Mucosa of rectum (tissue), 2 donors: ENCODE measurements around the gene ZNF99.
"Not testable (repeated sequence)": the region's sequence is repeated elsewhere in the genome, so short reads cannot be mapped to it uniquely, and the experiment has no call there.

Experiments
- H3K27ac ChIP-seq, 2 donors: one replicate each; pipeline ENCODE4 v1.7.0; 2013; ENCODE audit warnings: inconsistent platforms in 2 of 2, low read depth in 2 of 2, low read length in 2 of 2
- H3K27me3 ChIP-seq, 2 donors: one replicate each; pipeline ENCODE4 v1.7.0; 2013; ENCODE audit warnings: low read length in 2 of 2; ENCODE audit not compliant: control insufficient read depth in 2 of 2, insufficient read depth in 2 of 2
- H3K36me3 ChIP-seq, 2 donors: one replicate each; pipeline ENCODE4 v1.7.0; 2013; ENCODE audit warnings: low read length in 2 of 2; ENCODE audit not compliant: control insufficient read depth in 2 of 2, insufficient read depth in 2 of 2
- H3K4me1 ChIP-seq, 2 donors: one replicate each; pipeline ENCODE4 v1.7.0; 2013; ENCODE audit warnings: low read length in 2 of 2, mild to moderate bottlenecking in 1 of 2; ENCODE audit not compliant: control insufficient read depth in 2 of 2, insufficient read depth in 2 of 2
- H3K4me3 ChIP-seq, 2 donors: one replicate each; pipeline ENCODE4 v1.7.0; 2013; ENCODE audit warnings: low read length in 2 of 2
- H3K9ac ChIP-seq, 2 donors: one replicate each; pipeline ENCODE4 v1.7.0; 2013; ENCODE audit warnings: low read length in 2 of 2, low read depth in 1 of 2, mild to moderate bottlenecking in 1 of 2
- H3K9me3 ChIP-seq, 2 donors: one replicate each; pipeline ENCODE4 v1.7.0; 2013; ENCODE audit warnings: low read length in 2 of 2; ENCODE audit not compliant: control insufficient read depth in 2 of 2
- donor health status: healthy.
- donor health status: Normal muscosa, but diverticular disease.

ZNF99 gene

DNA sequence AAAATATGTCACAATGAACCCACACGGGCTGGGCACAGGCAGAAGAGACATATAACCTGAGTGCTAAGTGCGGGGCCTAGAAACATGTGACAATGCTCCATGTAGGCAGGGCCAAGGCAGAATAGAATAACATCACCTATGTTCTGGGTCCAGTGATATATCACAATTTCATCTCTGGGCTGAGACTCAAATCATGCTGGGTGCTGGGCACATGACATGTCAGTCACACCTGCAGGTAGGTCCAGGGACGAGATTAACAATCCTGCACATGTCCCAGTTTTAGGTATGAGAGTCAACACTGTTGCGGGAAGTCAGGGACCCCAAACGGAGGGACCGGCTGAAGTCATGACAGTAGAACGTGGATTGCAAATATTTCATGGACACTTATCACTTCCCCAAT, 50.3 kb downstream of the ZNF99 start:
- Histone ChIP-seq H3K4me3 (no peak overlapping the region), H3K4me1 (no peaks in the 10 kb centered on the region), H3K27ac (no peak overlapping the region), H3K36me3 (no peaks in the 10 kb centered on the region), H3K9ac (no peak overlapping the region), H3K9me3 (peaks cover 8 to 16% of the 10 kb centered on the region in 2 donors), H3K27me3 (no peaks in the 10 kb centered on the region)

DNA sequence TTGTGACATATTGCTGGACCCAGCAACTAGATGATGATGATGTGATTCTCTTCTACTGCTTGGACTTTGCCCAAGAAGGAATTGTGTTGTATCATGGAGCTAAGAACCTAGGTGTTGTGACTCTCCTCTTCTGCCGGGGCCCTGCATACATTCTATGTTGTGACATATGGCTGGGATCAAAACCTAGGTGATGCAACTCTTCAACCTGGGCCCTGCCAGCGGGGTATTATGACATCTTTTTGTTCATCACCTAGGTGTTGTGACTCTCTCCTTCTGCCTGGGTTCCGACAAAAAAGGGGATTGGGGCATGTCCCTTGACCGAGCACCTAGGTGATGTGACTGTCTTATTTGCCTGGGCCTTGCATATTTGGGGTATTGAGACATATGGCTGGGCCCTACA, 55.7 kb downstream of the ZNF99 start:
- H3K27ac ChIP-seq, H3K4me1 ChIP-seq, H3K4me3 ChIP-seq, H3K9me3 ChIP-seq, H3K9ac ChIP-seq, H3K27me3 ChIP-seq, H3K36me3 ChIP-seq: not testable (repeated sequence)

DNA sequence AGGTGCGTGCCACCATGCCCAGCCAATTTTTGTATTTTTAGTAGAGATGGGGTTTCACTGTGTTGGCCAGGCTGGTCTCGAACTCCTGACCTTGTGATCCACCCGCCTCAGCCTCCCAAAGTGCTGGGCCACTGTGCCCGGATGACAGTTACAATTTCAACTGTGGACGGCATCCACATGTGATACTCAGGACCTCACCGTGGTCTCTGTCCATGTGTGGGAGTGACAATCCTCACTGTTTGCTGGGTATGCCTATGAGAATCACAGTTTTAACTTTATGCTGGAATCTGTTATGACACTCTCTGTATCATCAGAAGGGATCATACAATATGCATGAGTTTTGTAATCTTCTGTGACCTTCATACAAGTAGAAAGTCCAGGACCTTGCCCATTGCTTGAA, 62.4 kb downstream of the ZNF99 start:
- not testable (repeated sequence) for H3K27ac ChIP-seq, H3K4me3 ChIP-seq, H3K27me3 ChIP-seq, H3K9me3 ChIP-seq, H3K36me3 ChIP-seq, H3K4me1 ChIP-seq, H3K9ac ChIP-seq

DNA sequence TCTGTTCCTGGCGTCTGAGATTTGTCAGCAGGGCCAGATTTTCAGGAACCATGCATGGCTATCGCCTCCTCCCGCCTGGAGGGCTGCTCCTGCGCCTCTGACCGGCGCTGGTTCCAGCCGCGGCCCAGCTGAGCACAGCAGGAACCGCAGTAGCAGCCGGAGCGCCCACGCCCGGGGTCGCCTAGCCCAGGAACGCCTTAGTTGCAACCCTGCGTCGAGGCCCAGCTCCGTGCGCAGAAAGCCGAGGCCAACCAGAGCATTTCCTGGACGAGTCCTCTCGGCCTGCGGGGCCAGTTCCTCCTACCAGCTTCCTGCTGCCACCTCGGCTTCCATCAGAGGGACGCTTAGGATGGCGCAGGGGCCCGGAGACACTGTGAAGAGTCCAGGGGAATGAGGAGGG, 75.0 kb downstream of the ZNF99 start:
- peaks cover 0 to 4% of the 10 kb centered on the region in 2 donors for H3K9me3 ChIP-seq
- no peak overlapping the region for H3K27ac ChIP-seq
- H3K36me3 ChIP-seq = no peaks in the 10 kb centered on the region
- H3K4me3 ChIP-seq = no peak overlapping the region
- no peaks in the 10 kb centered on the region for H3K4me1 ChIP-seq
- no peak overlapping the region for H3K9ac ChIP-seq
- H3K27me3 ChIP-seq = no peaks in the 10 kb centered on the region

DNA sequence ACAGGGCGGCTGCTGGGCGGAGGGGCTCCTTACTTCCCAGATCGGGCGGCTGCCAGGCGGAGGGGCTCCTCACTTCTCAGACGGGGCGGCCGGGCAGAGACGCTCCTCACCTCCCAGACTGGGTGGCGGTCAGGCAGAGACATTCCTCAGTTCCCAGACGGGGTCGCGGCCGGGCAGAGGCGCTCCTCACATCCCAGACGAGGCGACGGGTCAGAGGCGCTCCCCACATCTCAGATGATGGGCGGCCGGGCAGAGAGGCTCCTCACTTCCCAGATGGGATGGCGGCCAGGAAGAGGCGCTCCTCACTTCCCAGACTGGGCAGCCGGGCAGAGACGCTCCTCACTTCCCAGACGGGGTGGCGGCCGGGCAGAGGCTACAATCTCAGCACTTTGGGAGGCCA, 80.9 kb downstream of the ZNF99 start:
- H3K4me1 ChIP-seq, H3K4me3 ChIP-seq, H3K9ac ChIP-seq, H3K27me3 ChIP-seq, H3K36me3 ChIP-seq, H3K9me3 ChIP-seq, H3K27ac ChIP-seq: not testable (repeated sequence)

DNA sequence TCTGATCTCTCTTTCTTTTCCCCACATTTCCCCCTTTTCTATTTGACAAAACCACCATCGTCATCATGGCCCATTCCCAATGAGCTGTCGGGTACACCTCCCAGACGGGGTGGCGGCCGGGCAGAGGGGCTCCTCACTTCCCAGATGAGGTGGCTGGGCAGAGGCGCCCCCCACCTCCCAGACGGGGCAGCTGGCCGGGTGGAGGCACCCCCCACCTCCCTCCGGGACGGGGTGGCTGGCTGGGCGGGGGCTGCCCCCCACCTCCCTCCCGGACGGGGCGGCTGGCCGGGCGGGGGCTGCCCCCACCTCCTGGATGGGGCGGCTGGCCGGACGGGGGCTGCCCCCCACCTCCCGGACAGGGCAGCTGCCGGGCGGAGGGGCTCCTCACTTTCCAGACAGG, 81.3 kb downstream of the ZNF99 start:
- not testable (repeated sequence) for H3K9me3 ChIP-seq, H3K27me3 ChIP-seq

More for the DNA sequence above, 81.3 kb downstream of the ZNF99 start:
- not testable (repeated sequence) for H3K4me1 ChIP-seq, H3K36me3 ChIP-seq, H3K27ac ChIP-seq, H3K4me3 ChIP-seq, H3K9ac ChIP-seq
